DMS 273 (cell line): Measurements from ENCODE around the gene AMPD3.
A peak's percentile ranks its signal among the peaks of the same experiment; 100 is the strongest.

Source experiments
- DNase-seq: peaks from one replicate; lab custom pipeline; 2025; ENCODE audit not compliant: unreplicated experiment; lab: John Stamatoyannopoulos, UW

The AMPD3 gene

GRCh38 chr11:10500757-10501684 is 46.0 kb downstream of the AMPD3 start:
- no peak for DNase-seq

- DNase-seq, result no peak
Measured at GRCh38 chr11:10502065-10502680, 47.1 kb downstream of the AMPD3 start.

GRCh38 chr11:10502770-10503169 is 47.7 kb downstream of the AMPD3 start:
- DNase-seq, result no peak

GRCh38 chr11:10503221-10503620 is 48.2 kb downstream of the AMPD3 start:
- no peak for DNase-seq

- DNase-seq, result no peak
Measured at GRCh38 chr11:10503777-10504480, 48.9 kb downstream of the AMPD3 start.

- no peak for DNase-seq
Measured at GRCh38 chr11:10504490-10504889, 49.4 kb downstream of the AMPD3 start.

GRCh38 chr11:10505278-10506007 is 50.4 kb downstream of the AMPD3 start:
- DNase-seq, result no peak

- no peak for DNase-seq
Measured at GRCh38 chr11:10506008-10506370, 50.9 kb downstream of the AMPD3 start.

GRCh38 chr11:10511181-10511621 is 56.1 kb downstream of the AMPD3 start:
- no peak for DNase-seq

GRCh38 chr11:10514202-10514601 is 59.1 kb downstream of the AMPD3 start:
- DNase-seq, result peak; percentile 10

GRCh38 chr11:10514709-10515108 is 59.6 kb downstream of the AMPD3 start:
- no peak for DNase-seq

GRCh38 chr11:10515418-10515817 is 60.4 kb downstream of the AMPD3 start:
- no peak for DNase-seq

- no peak for DNase-seq
Measured at GRCh38 chr11:10518123-10518522, 63.1 kb downstream of the AMPD3 start.

GRCh38 chr11:10518891-10519290 is 63.8 kb downstream of the AMPD3 start:
- DNase-seq, result no peak

- no peak for DNase-seq
Measured at GRCh38 chr11:10519630-10520029, 64.6 kb downstream of the AMPD3 start.

- DNase-seq, result no peak
Measured at GRCh38 chr11:10520562-10520961, 65.5 kb downstream of the AMPD3 start.

GRCh38 chr11:10522276-10522675 is 67.2 kb downstream of the AMPD3 start:
- no peak for DNase-seq

- DNase-seq, result no peak
Measured at GRCh38 chr11:10522921-10523320, 67.9 kb downstream of the AMPD3 start.

GRCh38 chr11:10524471-10524870 is 69.4 kb downstream of the AMPD3 start:
- DNase-seq, result no peak

- DNase-seq, result no peak
Measured at GRCh38 chr11:10526974-10527918, 72.2 kb downstream of the AMPD3 start.
